CD14-positive monocyte (primary cell): ENCODE results near the gene WWOX. TPM values are rescaled to one million over a fixed set of nuclear protein-coding genes. Genes with fewer than 3 reads are reported as not detected.

Experiments
- DNase-seq, 3 donors: peaks; one replicate each; pipeline ENCODE4 v3.0.0-alpha.2; 2011 to 2022
- H2AFZ ChIP-seq: 2 replicates; pipeline ENCODE4 v1.6.0; 2012; ENCODE audit warnings: mild to moderate bottlenecking, low read depth, low read length, inconsistent platforms; ENCODE audit not compliant: insufficient read depth, poor library complexity, severe bottlenecking
- H3K27ac ChIP-seq, 2 donors: 1 replicate in 1 of 2; 2 replicates in 1 of 2; pipeline ENCODE4 v1.5.1; 2012 to 2013; ENCODE audit warnings: low read length in 2 of 2, control low read depth in 1 of 2, inconsistent platforms in 1 of 2, low read depth in 1 of 2, mild to moderate bottlenecking in 1 of 2
- H3K27me3 ChIP-seq, 2 donors: one replicate each; pipeline versions ENCODE4 v1.6.0 to v1.6.1; 2011 to 2013; ENCODE audit warnings: low read length in 2 of 2; ENCODE audit not compliant: control insufficient read depth in 2 of 2, insufficient read depth in 2 of 2
- H3K36me3 ChIP-seq, 2 donors: replicated peaks in 1 of 2; 1 replicate in 1 of 2; 2 replicates in 1 of 2; pipeline versions ENCODE4 v1.5.1 to v1.6.1; 2012 to 2013; ENCODE audit warnings: low read length in 2 of 2, control low read depth in 1 of 2, inconsistent platforms in 1 of 2, mild to moderate bottlenecking in 1 of 2; ENCODE audit not compliant: insufficient read depth in 2 of 2, control insufficient read depth in 1 of 2
- H3K4me1 ChIP-seq, 2 donors: 1 replicate in 1 of 2; 2 replicates in 1 of 2; pipeline versions ENCODE4 v1.5.1 to v1.6.1; 2012 to 2013; ENCODE audit warnings: low read length in 2 of 2, control low read depth in 1 of 2, inconsistent platforms in 1 of 2, mild to moderate bottlenecking in 1 of 2, moderate library complexity in 1 of 2; ENCODE audit not compliant: insufficient read depth in 2 of 2, control insufficient read depth in 1 of 2
- H3K4me2 ChIP-seq: replicated peaks from 2 replicates; pipeline ENCODE3; 2012; ENCODE audit warnings: low read length, moderate library complexity, mild to moderate bottlenecking; ENCODE audit not compliant: poor library complexity, severe bottlenecking; ENCODE audit errors: extremely low read depth
- H3K4me3 ChIP-seq, 3 experiments: fragments of 200-600 bp in 1 of 3; sonication (generic) in 1 of 3; replicated peaks in 1 of 3; 1 replicate in 2 of 3; 2 replicates in 1 of 3; pipeline ENCODE4 v1.5.1; 2011 to 2013; ENCODE audit warnings: low read length in 3 of 3, mild to moderate bottlenecking in 3 of 3, control low read depth in 2 of 3, low read depth in 2 of 3, inconsistent platforms in 1 of 3, moderate library complexity in 1 of 3
- H3K79me2 ChIP-seq: 2 replicates; pipeline ENCODE4 v1.6.0; 2012; ENCODE audit warnings: mild to moderate bottlenecking, control low read depth, inconsistent platforms, low read length, moderate library complexity; ENCODE audit not compliant: insufficient read depth
- H3K9ac ChIP-seq: 2 replicates; pipeline ENCODE4 v1.6.0; 2017; ENCODE audit warnings: low read length, mild to moderate bottlenecking; ENCODE audit not compliant: insufficient read depth, poor library complexity, severe bottlenecking
- H3K9me3 ChIP-seq, 2 donors: replicated peaks in 1 of 2; 1 replicate in 1 of 2; 2 replicates in 1 of 2; pipeline versions ENCODE4 v1.5.1 to v1.6.1; 2012 to 2013; ENCODE audit warnings: low read length in 2 of 2, control low read depth in 1 of 2; ENCODE audit not compliant: control insufficient read depth in 1 of 2, insufficient read depth in 1 of 2
- H4K20me1 ChIP-seq: 2 replicates; pipeline ENCODE4 v1.6.0; 2012; ENCODE audit warnings: mild to moderate bottlenecking, low read length, control low read depth, moderate library complexity; ENCODE audit not compliant: insufficient read depth
- H3K27ac Mint-ChIP-seq, 7 donors: one replicate each; pipeline ENCODE4 v1.8.0; 2020; ENCODE audit warnings: mild to moderate bottlenecking in 7 of 7, mixed read lengths in 7 of 7, moderate library complexity in 6 of 7, inconsistent platforms in 2 of 7
- H3K27me3 Mint-ChIP-seq, 3 donors: one replicate each; pipeline ENCODE4 v1.8.0; 2021 to 2022; ENCODE audit warnings: low read depth in 3 of 3, mild to moderate bottlenecking in 3 of 3, mixed read lengths in 3 of 3, moderate library complexity in 3 of 3, inconsistent platforms in 1 of 3
- H3K36me3 Mint-ChIP-seq, 2 donors: one replicate each; pipeline ENCODE4 v1.8.0; 2020; ENCODE audit warnings: mixed read lengths in 2 of 2, inconsistent platforms in 1 of 2, mild to moderate bottlenecking in 1 of 2
- H3K4me1 Mint-ChIP-seq: one replicate; pipeline ENCODE4 v1.8.0; 2020; ENCODE audit warnings: mild to moderate bottlenecking, mixed read lengths
- H3K4me3 Mint-ChIP-seq, 2 donors: one replicate each; pipeline ENCODE4 v1.8.0; 2020; ENCODE audit warnings: mild to moderate bottlenecking in 2 of 2, mixed read lengths in 2 of 2, moderate library complexity in 1 of 2
- H3K9me3 Mint-ChIP-seq, 7 donors: one replicate each; pipeline ENCODE4 v1.8.0; 2020 to 2022; ENCODE audit warnings: mixed read lengths in 7 of 7, mild to moderate bottlenecking in 6 of 7, moderate library complexity in 6 of 7, inconsistent platforms in 2 of 7
- WGBS: methylation state at CpG from one replicate; pipeline ENCODE4 v1.1.5; 2013; ENCODE audit warnings: missing lambda C conversion rate; ENCODE audit not compliant: insufficient coverage; 5-methylcytosine and 5-hydroxymethylcytosine counted together
- intact Hi-C, 2 donors: fragments of 100-400 bp; cut with micrococcal nuclease; formaldehyde crosslinking; loops; one replicate each; pipeline versions ENCODE4 v1.15.0 to v1.15.1; 2023
- polyA plus RNA-seq, 3 donors: library from polyadenylated mRNA; depleted of rRNA in 1 of 3; unstranded in 2 of 3; stranded (reverse) in 1 of 3; fragments of 300-500 nt in 2 of 3; fragments of >200 nt in 1 of 3; fragmentation: Illumina TruSeq in 2 of 3; gene quantifications; 1 replicate in 2 of 3; 2 replicates in 1 of 3; pipeline ENCODE4 v1.2.3, GENCODE V29; 2012 to 2021
- TF ChIP-seq, protein P1 (sequence below): fragments of 200-600 bp; IDR thresholded peaks from one replicate; pipeline ENCODE4 v1.8.0; 2022; ENCODE audit warnings: antibody characterized with exemption, mild to moderate bottlenecking

The WWOX gene
- polyA plus RNA-seq, 3 donors = 4.0 to 7.0 (median 6.3) TPM

- no peak overlapping the region for H3K9ac ChIP-seq
- TF ChIP-seq, protein P1, sequence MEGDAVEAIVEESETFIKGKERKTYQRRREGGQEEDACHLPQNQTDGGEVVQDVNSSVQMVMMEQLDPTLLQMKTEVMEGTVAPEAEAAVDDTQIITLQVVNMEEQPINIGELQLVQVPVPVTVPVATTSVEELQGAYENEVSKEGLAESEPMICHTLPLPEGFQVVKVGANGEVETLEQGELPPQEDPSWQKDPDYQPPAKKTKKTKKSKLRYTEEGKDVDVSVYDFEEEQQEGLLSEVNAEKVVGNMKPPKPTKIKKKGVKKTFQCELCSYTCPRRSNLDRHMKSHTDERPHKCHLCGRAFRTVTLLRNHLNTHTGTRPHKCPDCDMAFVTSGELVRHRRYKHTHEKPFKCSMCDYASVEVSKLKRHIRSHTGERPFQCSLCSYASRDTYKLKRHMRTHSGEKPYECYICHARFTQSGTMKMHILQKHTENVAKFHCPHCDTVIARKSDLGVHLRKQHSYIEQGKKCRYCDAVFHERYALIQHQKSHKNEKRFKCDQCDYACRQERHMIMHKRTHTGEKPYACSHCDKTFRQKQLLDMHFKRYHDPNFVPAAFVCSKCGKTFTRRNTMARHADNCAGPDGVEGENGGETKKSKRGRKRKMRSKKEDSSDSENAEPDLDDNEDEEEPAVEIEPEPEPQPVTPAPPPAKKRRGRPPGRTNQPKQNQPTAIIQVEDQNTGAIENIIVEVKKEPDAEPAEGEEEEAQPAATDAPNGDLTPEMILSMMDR = no peak
- peaks cover 1 to 4% (median 3%) of the 10 kb centered on the region in 3 donors for H3K27me3 Mint-ChIP-seq
- H3K4me1 ChIP-seq = no peaks in the 10 kb centered on the region
- no peak overlapping the region for H3K4me3 Mint-ChIP-seq
- no peak overlapping the region for H3K27ac ChIP-seq
- H3K4me2 ChIP-seq = no peak overlapping the region
- peaks cover 0 to 2% (median 0%) of the 10 kb centered on the region in 7 donors for H3K9me3 Mint-ChIP-seq
- H4K20me1 ChIP-seq = no peaks in the 10 kb centered on the region
- no peaks in the 10 kb centered on the region for H3K4me1 Mint-ChIP-seq
- WGBS = 99% methylated on average over 6 of the region's 9 CpGs
- H3K36me3 ChIP-seq = no peaks in the 10 kb centered on the region
- no peak overlapping the region for H3K4me3 ChIP-seq
- H3K27ac Mint-ChIP-seq = no peak overlapping the region
- no peaks in the 10 kb centered on the region for H3K79me2 ChIP-seq
- no peaks in the 10 kb centered on the region for H3K27me3 ChIP-seq
- no peak overlapping the region for H2AFZ ChIP-seq
- intact Hi-C loops = no loop called here
- no peaks in the 10 kb centered on the region for H3K36me3 Mint-ChIP-seq
- no peaks in the 10 kb centered on the region for H3K9me3 ChIP-seq
- DNase-seq = no peak
These were observed 922.7 kb downstream of the WWOX start for GRCh38 chr16:79021991-79022630.

DNA sequence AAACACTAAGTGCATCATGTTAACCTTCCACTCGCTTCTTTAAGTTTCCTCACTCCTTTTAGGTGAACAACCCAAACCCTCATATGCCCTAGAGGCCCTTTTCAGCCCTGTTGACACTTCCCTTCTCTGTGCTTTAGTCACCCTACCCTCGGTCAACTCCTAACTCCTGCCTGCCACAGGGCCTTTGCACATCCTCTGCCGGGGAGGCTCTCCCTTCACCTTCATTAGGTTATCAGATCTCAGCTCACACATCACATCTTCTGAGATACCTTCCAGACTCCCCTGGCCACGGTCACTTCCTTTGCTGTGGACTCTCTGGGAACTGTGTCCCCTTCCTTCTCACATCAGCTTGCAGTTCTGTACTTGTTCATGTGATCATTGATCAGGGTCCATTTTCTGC is 926.7 kb downstream of the WWOX start:
- no peaks in the 10 kb centered on the region for H3K4me1 ChIP-seq
- H4K20me1 ChIP-seq = no peaks in the 10 kb centered on the region
- H3K4me2 ChIP-seq = no peak overlapping the region
- WGBS = 86% methylated on average over 4 of the region's 4 CpGs
- H3K9ac ChIP-seq = no peak overlapping the region
- Mint-ChIP-seq H3K4me3 (no peak overlapping the region), H3K27ac (no peak overlapping the region), H3K36me3 (no peaks in the 10 kb centered on the region), H3K27me3 (peaks cover 1 to 5% (median 1%) of the 10 kb centered on the region in 3 donors), H3K9me3 (peaks cover 0 to 2% (median 0%) of the 10 kb centered on the region in 7 donors), H3K4me1 (no peaks in the 10 kb centered on the region)
- intact Hi-C loops = no loop called here
- H3K9me3 ChIP-seq = no peaks in the 10 kb centered on the region
- no peaks in the 10 kb centered on the region for H3K27me3 ChIP-seq
- no peak for DNase-seq
- H2AFZ ChIP-seq = no peak overlapping the region
- H3K27ac ChIP-seq = no peak overlapping the region
- H3K36me3 ChIP-seq = no peaks in the 10 kb centered on the region
- H3K4me3 ChIP-seq = no peak overlapping the region
- TF ChIP-seq, protein P1 = no peak
- H3K79me2 ChIP-seq = no peaks in the 10 kb centered on the region
